Measurements from ENCODE around the gene STK38L. TPM values are rescaled to one million over a fixed set of nuclear protein-coding genes. Genes with fewer than 3 reads are reported as not detected.

The STK38L gene
- polyA plus RNA-seq, 1 of the 3 experiments (the other 2 are of a cell fraction) = 4.7 TPM

DNA sequence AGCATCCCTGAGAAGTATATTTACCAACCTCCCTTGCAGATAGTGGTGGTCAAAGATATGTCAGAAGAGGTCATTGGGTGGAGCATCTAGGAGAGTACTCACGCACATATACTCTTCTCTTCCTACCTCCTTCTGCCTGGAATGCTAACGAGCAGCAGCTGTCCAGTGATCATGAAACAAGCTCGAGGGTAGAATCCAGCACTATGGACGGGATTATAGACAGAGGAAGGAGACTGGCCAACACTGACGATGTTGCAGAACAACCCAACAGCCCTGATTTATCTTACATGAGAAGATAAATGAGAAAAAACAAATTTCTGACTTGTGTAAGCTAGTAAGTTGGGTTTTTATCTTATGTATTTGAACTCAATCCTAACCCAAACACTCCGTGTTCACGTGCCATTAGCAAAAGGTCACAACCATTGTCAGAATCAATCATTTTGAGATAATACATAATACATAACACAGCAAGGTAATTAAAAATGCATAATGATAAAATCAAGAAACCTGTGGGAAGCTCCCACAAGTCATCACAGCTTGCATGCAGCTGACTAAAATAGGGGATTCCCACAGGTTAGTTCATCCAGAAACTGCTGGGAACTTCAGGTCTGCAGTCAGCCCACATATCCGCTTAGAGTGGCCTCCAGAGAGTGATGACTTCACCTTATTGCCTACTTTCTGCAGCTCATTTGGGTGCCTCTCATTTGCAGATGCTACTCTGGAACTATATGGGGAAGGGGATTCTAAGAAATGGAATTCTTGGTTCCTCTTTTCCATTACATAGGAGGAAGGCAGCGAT, 36.3 kb upstream of the STK38L start:
- no peak for DNase-seq

More for the DNA sequence above, 36.3 kb upstream of the STK38L start:
- POLR2A ChIA-PET = no interaction called here
- no peaks in the 10 kb centered on the region for H4K20me1 ChIP-seq (ENCODE audit: insufficient read depth)
- no peak overlapping the region for H3K27ac ChIP-seq (ENCODE audit: low read depth in 2 of 2, low read length in 1 of 2)
- CTCF ChIA-PET = no interaction called here
- no peaks in the 10 kb centered on the region for H3K9me2 ChIP-seq
- no peak overlapping the region for H3K9ac ChIP-seq
- no peaks in the 10 kb centered on the region for H3K36me3 ChIP-seq (replicated peaks in 1 of 2; ENCODE audit: control insufficient read depth in 1 of 2, insufficient read depth in 2 of 2, low read length in 1 of 2)
- no peak overlapping the region for H3K4me2 ChIP-seq
- H2AFZ ChIP-seq (ENCODE audit: low read depth) = peak overlapping the region; percentile 29; the same call in 1 of the 2 replicates
- no peaks in the 10 kb centered on the region for H3K79me2 ChIP-seq (ENCODE audit: insufficient read depth)
- no peaks in the 10 kb centered on the region for H3K27me3 ChIP-seq (ENCODE audit: insufficient read depth)
- no peaks in the 10 kb centered on the region for H3K9me3 ChIP-seq
- peaks cover 0 to 3% of the 10 kb centered on the region in 2 experiments; a peak in 1 of 4 replicates for H3K4me1 ChIP-seq (ENCODE audit: control insufficient read depth in 1 of 2, insufficient read depth in 2 of 2, low read depth in 1 of 2, low read length in 1 of 2)
- 30% methylated on average over 9 of the region's 9 CpGs for WGBS (ENCODE audit: low lambda C conversion rate)
- no peak for TF ChIP-seq SMC3 (IDR thresholded peaks at IDR 0.05; ENCODE audit: low read depth, low read length)
- TF ChIP-seq, protein P1, sequence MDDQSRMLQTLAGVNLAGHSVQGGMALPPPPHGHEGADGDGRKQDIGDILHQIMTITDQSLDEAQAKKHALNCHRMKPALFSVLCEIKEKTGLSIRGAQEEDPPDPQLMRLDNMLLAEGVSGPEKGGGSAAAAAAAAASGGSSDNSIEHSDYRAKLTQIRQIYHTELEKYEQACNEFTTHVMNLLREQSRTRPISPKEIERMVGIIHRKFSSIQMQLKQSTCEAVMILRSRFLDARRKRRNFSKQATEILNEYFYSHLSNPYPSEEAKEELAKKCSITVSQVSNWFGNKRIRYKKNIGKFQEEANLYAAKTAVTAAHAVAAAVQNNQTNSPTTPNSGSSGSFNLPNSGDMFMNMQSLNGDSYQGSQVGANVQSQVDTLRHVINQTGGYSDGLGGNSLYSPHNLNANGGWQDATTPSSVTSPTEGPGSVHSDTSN (IDR thresholded peaks at IDR 0.05) = peak; percentile 48; the same call in 1 of the 2 replicates
- 0 out of 4 replicates have a peak, but pooled peaks of 1 of the 2 experiments have one; percentile 8 for TF ChIP-seq EP300 (IDR thresholded peaks at IDR 0.05; ENCODE audit: borderline replicate concordance in 1 of 2, low read depth in 1 of 2, low read length in 1 of 2)
- peak; percentile 69 for TF ChIP-seq TCF12 (IDR thresholded peaks at IDR 0.05)
- TF ChIP-seq, protein P2, sequence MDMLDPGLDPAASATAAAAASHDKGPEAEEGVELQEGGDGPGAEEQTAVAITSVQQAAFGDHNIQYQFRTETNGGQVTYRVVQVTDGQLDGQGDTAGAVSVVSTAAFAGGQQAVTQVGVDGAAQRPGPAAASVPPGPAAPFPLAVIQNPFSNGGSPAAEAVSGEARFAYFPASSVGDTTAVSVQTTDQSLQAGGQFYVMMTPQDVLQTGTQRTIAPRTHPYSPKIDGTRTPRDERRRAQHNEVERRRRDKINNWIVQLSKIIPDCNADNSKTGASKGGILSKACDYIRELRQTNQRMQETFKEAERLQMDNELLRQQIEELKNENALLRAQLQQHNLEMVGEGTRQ (IDR thresholded peaks at IDR 0.05; ENCODE audit: borderline replicate concordance, low read depth, low read length) = no peak
- TF ChIP-seq, protein P3, sequence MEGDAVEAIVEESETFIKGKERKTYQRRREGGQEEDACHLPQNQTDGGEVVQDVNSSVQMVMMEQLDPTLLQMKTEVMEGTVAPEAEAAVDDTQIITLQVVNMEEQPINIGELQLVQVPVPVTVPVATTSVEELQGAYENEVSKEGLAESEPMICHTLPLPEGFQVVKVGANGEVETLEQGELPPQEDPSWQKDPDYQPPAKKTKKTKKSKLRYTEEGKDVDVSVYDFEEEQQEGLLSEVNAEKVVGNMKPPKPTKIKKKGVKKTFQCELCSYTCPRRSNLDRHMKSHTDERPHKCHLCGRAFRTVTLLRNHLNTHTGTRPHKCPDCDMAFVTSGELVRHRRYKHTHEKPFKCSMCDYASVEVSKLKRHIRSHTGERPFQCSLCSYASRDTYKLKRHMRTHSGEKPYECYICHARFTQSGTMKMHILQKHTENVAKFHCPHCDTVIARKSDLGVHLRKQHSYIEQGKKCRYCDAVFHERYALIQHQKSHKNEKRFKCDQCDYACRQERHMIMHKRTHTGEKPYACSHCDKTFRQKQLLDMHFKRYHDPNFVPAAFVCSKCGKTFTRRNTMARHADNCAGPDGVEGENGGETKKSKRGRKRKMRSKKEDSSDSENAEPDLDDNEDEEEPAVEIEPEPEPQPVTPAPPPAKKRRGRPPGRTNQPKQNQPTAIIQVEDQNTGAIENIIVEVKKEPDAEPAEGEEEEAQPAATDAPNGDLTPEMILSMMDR (IDR thresholded peaks at IDR 0.05) = no peak
- no peak for TF ChIP-seq FOSL2 (IDR thresholded peaks at IDR 0.05; ENCODE audit: borderline replicate concordance, low read depth)
- TF ChIP-seq YY1 (IDR thresholded peaks at IDR 0.05; ENCODE audit: low read depth) = no peak
- TF ChIP-seq GATA2 (CRISPR knock-in tag; IDR thresholded peaks at IDR 0.05) = no peak
- TF ChIP-seq, protein P4, sequence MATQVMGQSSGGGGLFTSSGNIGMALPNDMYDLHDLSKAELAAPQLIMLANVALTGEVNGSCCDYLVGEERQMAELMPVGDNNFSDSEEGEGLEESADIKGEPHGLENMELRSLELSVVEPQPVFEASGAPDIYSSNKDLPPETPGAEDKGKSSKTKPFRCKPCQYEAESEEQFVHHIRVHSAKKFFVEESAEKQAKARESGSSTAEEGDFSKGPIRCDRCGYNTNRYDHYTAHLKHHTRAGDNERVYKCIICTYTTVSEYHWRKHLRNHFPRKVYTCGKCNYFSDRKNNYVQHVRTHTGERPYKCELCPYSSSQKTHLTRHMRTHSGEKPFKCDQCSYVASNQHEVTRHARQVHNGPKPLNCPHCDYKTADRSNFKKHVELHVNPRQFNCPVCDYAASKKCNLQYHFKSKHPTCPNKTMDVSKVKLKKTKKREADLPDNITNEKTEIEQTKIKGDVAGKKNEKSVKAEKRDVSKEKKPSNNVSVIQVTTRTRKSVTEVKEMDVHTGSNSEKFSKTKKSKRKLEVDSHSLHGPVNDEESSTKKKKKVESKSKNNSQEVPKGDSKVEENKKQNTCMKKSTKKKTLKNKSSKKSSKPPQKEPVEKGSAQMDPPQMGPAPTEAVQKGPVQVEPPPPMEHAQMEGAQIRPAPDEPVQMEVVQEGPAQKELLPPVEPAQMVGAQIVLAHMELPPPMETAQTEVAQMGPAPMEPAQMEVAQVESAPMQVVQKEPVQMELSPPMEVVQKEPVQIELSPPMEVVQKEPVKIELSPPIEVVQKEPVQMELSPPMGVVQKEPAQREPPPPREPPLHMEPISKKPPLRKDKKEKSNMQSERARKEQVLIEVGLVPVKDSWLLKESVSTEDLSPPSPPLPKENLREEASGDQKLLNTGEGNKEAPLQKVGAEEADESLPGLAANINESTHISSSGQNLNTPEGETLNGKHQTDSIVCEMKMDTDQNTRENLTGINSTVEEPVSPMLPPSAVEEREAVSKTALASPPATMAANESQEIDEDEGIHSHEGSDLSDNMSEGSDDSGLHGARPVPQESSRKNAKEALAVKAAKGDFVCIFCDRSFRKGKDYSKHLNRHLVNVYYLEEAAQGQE (IDR thresholded peaks at IDR 0.05; ENCODE audit: low read depth, low read length) = peak; percentile 33; the same call in 1 of the 2 replicates
- TF ChIP-seq FOXJ3 (CRISPR knock-in tag; IDR thresholded peaks at IDR 0.05) = no peak
- TF ChIP-seq POLR2AphosphoS5 (IDR thresholded peaks at IDR 0.05; ENCODE audit: low read depth, low read length) = no peak
- peaks cover 6% of the 10 kb centered on the region for H3F3A ChIP-seq (replicated peaks; ENCODE audit: insufficient read depth)
- no peak overlapping the region for H3K4me3 ChIP-seq (ENCODE audit: low read depth in 2 of 2, low read length in 1 of 2)
